Measurements from ENCODE around the gene STAB1.
A peak's percentile ranks its signal among the peaks of the same experiment; 100 is the strongest.

The STAB1 gene

GRCh38 chr3:52502808-52503350, 7.7 kb downstream of the STAB1 start:
- TF ChIP-seq TCF4 (CRISPR knock-in tag; IDR thresholded peaks at IDR 0.05; ENCODE audit: borderline replicate concordance): no peak
- ATAC-seq: 0 out of 3 replicates have a peak, but pooled peaks have one; percentile 9

- TF ChIP-seq ISL1 (CRISPR knock-in tag; IDR thresholded peaks at IDR 0.05) (no peak), TOX (CRISPR knock-in tag; IDR thresholded peaks at IDR 0.05; ENCODE audit: borderline replicate concordance) (no peak), ZC3H10 (CRISPR knock-in tag; IDR thresholded peaks at IDR 0.05) (no peak), CSDC2 (CRISPR knock-in tag; IDR thresholded peaks at IDR 0.05) (no peak), OSR1 (CRISPR knock-in tag; IDR thresholded peaks at IDR 0.05) (no peak), POU6F1 (CRISPR knock-in tag; IDR thresholded peaks at IDR 0.05; ENCODE audit: borderline replicate concordance, low read depth) (no peak), PPARA (CRISPR knock-in tag; IDR thresholded peaks at IDR 0.05; ENCODE audit: borderline replicate concordance) (no peak), ZNF70 (CRISPR knock-in tag; IDR thresholded peaks at IDR 0.05) (no peak), ZNF565 (CRISPR knock-in tag; conservative IDR thresholded peaks at IDR 0.05; ENCODE audit: low read depth) (no peak), PATZ1 (CRISPR knock-in tag; IDR thresholded peaks at IDR 0.05; ENCODE audit: borderline replicate concordance) (no peak), CREB5 (CRISPR knock-in tag; IDR thresholded peaks at IDR 0.05; ENCODE audit: low read depth) (no peak), ZFP30 (CRISPR knock-in tag; IDR thresholded peaks at IDR 0.05) (no peak), ESRRG (CRISPR knock-in tag; IDR thresholded peaks at IDR 0.05) (no peak), ARNTL (CRISPR knock-in tag; IDR thresholded peaks at IDR 0.05; ENCODE audit: borderline replicate concordance, low read depth) (no peak)
- no peak for ATAC-seq
These were observed 8.8 kb downstream of the STAB1 start for GRCh38 chr3:52503788-52504424.

GRCh38 chr3:52504977-52505376, 9.8 kb downstream of the STAB1 start:
- no peak for ATAC-seq
- no peak for TF ChIP-seq CSDC2 (CRISPR knock-in tag; IDR thresholded peaks at IDR 0.05)
- no peak for TF ChIP-seq OSR1 (CRISPR knock-in tag; IDR thresholded peaks at IDR 0.05)
- TF ChIP-seq TCF4 (CRISPR knock-in tag; IDR thresholded peaks at IDR 0.05; ENCODE audit: borderline replicate concordance): no peak
- no peak for TF ChIP-seq TOX (CRISPR knock-in tag; IDR thresholded peaks at IDR 0.05; ENCODE audit: borderline replicate concordance)
- TF ChIP-seq ZNF70 (CRISPR knock-in tag; IDR thresholded peaks at IDR 0.05): no peak
- TF ChIP-seq ZNF8 (CRISPR knock-in tag; IDR thresholded peaks at IDR 0.05): no peak
- TF ChIP-seq BACH2 (CRISPR knock-in tag; IDR thresholded peaks at IDR 0.05; ENCODE audit: borderline replicate concordance): no peak
- no peak for TF ChIP-seq ZC3H10 (CRISPR knock-in tag; IDR thresholded peaks at IDR 0.05)
- no peak for TF ChIP-seq CSRNP3 (CRISPR knock-in tag; IDR thresholded peaks at IDR 0.05)
- TF ChIP-seq POU6F1 (CRISPR knock-in tag; IDR thresholded peaks at IDR 0.05; ENCODE audit: borderline replicate concordance, low read depth): no peak
- TF ChIP-seq PATZ1 (CRISPR knock-in tag; IDR thresholded peaks at IDR 0.05; ENCODE audit: borderline replicate concordance): no peak
- TF ChIP-seq TSHZ2 (CRISPR knock-in tag; IDR thresholded peaks at IDR 0.05): no peak
- no peak for TF ChIP-seq ARNTL (CRISPR knock-in tag; IDR thresholded peaks at IDR 0.05; ENCODE audit: borderline replicate concordance, low read depth)
- no peak for TF ChIP-seq ESRRG (CRISPR knock-in tag; IDR thresholded peaks at IDR 0.05)
- TF ChIP-seq GLIS3 (CRISPR knock-in tag; IDR thresholded peaks at IDR 0.05): no peak
- no peak for TF ChIP-seq ISL1 (CRISPR knock-in tag; IDR thresholded peaks at IDR 0.05)
- TF ChIP-seq SNAI2 (CRISPR knock-in tag; IDR thresholded peaks at IDR 0.05): no peak
- TF ChIP-seq CREB5 (CRISPR knock-in tag; IDR thresholded peaks at IDR 0.05; ENCODE audit: low read depth): no peak
